ENCODE data around the gene CTNNA3. TPM values are rescaled to one million over a fixed set of nuclear protein-coding genes. Genes with fewer than 3 reads are reported as not detected.

The CTNNA3 gene
- total and polyA plus RNA-seq, 4 donors: 0.16 to 2.4 (median 1.4) TPM

- Histone ChIP-seq H3K9me3 (ENCODE audit: control insufficient read depth in 4 of 4, low read length in 3 of 4) (peaks cover 0 to 2% (median 0%) of the 10 kb centered on the region in 4 donors), H3K9ac (ENCODE audit: low read depth in 1 of 2, low read length in 2 of 2) (no peak overlapping the region), H3K36me3 (ENCODE audit: control insufficient read depth in 4 of 4, insufficient read depth in 3 of 4, low read depth in 1 of 4, low read length in 3 of 4) (no peaks in the 10 kb centered on the region), H3K27ac (ENCODE audit: low read depth in 1 of 2, low read length in 2 of 2) (no peak overlapping the region), H3K4me3 (ENCODE audit: low read depth in 1 of 3, low read length in 3 of 3) (no peak overlapping the region), H3K4me1 (ENCODE audit: control insufficient read depth in 4 of 4, insufficient read depth in 4 of 4, low read length in 3 of 4) (no peaks in the 10 kb centered on the region), H3K27me3 (ENCODE audit: control insufficient read depth in 4 of 4, insufficient read depth in 4 of 4, low read length in 3 of 4) (peaks cover 0 to 3% (median 0%) of the 10 kb centered on the region in 4 donors)
- no peak for DNase-seq (ENCODE audit: low spot score)
- no peak for TF ChIP-seq RAD21 (IDR thresholded peaks at IDR 0.05)
- no peak for TF ChIP-seq FOXA2 (IDR thresholded peaks at IDR 0.05)
- no peak for TF ChIP-seq TAF1 (conservative IDR thresholded peaks at IDR 0.05)
- no peak for TF ChIP-seq SP1 (IDR thresholded peaks at IDR 0.05)
- TF ChIP-seq FOXA1 (IDR thresholded peaks at IDR 0.05): no peak
These were observed 66.5 kb downstream of the CTNNA3 start for GRCh38 chr10:67629461-67629971.

- no peaks in the 10 kb centered on the region for H3K9me3 ChIP-seq (ENCODE audit: control insufficient read depth in 4 of 4, low read length in 3 of 4)
- no peaks in the 10 kb centered on the region for H3K4me1 ChIP-seq (ENCODE audit: control insufficient read depth in 4 of 4, insufficient read depth in 4 of 4, low read length in 3 of 4)
- H3K4me3 ChIP-seq (ENCODE audit: low read depth in 1 of 3, low read length in 3 of 3): no peak overlapping the region
- no peaks in the 10 kb centered on the region for H3K36me3 ChIP-seq (ENCODE audit: control insufficient read depth in 4 of 4, insufficient read depth in 3 of 4, low read depth in 1 of 4, low read length in 3 of 4)
- peaks cover 0 to 3% (median 0%) of the 10 kb centered on the region in 4 donors for H3K27me3 ChIP-seq (ENCODE audit: control insufficient read depth in 4 of 4, insufficient read depth in 4 of 4, low read length in 3 of 4)
- no peak overlapping the region for H3K27ac ChIP-seq (ENCODE audit: low read depth in 1 of 2, low read length in 2 of 2)
- no peak overlapping the region for H3K9ac ChIP-seq (ENCODE audit: low read depth in 1 of 2, low read length in 2 of 2)
- DNase-seq (ENCODE audit: low spot score): no peak
- TF ChIP-seq SP1 (IDR thresholded peaks at IDR 0.05) (no peak), CTCF (IDR thresholded peaks at IDR 0.05; ENCODE audit: low read depth, low read length, missing input control) (no peak), HNF4A (conservative IDR thresholded peaks at IDR 0.05) (no peak), HNF4G (IDR thresholded peaks at IDR 0.05) (no peak), YY1 (IDR thresholded peaks at IDR 0.05) (no peak), RXRA (IDR thresholded peaks at IDR 0.05) (no peak), RAD21 (IDR thresholded peaks at IDR 0.05) (no peak), MAX (IDR thresholded peaks at IDR 0.05) (no peak), ATF3 (IDR thresholded peaks at IDR 0.05) (no peak), TAF1 (conservative IDR thresholded peaks at IDR 0.05) (no peak), JUND (IDR thresholded peaks at IDR 0.05) (no peak), REST (IDR thresholded peaks at IDR 0.05) (no peak), EGR1 (IDR thresholded peaks at IDR 0.05; ENCODE audit: low read depth in 2 of 2) (no peak), GABPA (IDR thresholded peaks at IDR 0.05 in 1 of 2, conservative IDR thresholded peaks at IDR 0.05 in 1 of 2) (no peak), FOXA2 (IDR thresholded peaks at IDR 0.05) (no peak), NR2F2 (IDR thresholded peaks at IDR 0.05) (no peak)
- WGBS: 75% methylated on average over 1 of the region's 1 CpG
These were observed 73.0 kb downstream of the CTNNA3 start for GRCh38 chr10:67622984-67623383.
